HK-2 (cell line): ENCODE measurements around the gene LCN1.

Experiments used
- DNase-seq: peaks from one replicate; pipeline ENCODE4 v3.0.0-alpha.2; 2018; ENCODE audit not compliant: unreplicated experiment

LCN1 gene

GRCh38 chr9:135520916-135521607 lies at the start of gene LCN1:
LCN1 (plus strand) TSS chr9:135521440; CDS start chr9:135521498, 58 bp downstream.
- DNase-seq = no peak

- no peak for DNase-seq
Observed at GRCh38 chr9:135471791-135472640, 49.2 kb upstream of the LCN1 start.

- DNase-seq = no peak
Observed at GRCh38 chr9:135473972-135474543, 47.2 kb upstream of the LCN1 start.

- DNase-seq = no peak
Observed at GRCh38 chr9:135474915-135475314, 46.3 kb upstream of the LCN1 start.

GRCh38 chr9:135476561-135477355 lies 44.5 kb upstream of the LCN1 start:
- no peak for DNase-seq

GRCh38 chr9:135478191-135478590 lies 43.0 kb upstream of the LCN1 start:
- DNase-seq = no peak

- no peak for DNase-seq
Observed at GRCh38 chr9:135478829-135479468, 42.3 kb upstream of the LCN1 start.

- DNase-seq = no peak
Observed at GRCh38 chr9:135479469-135480052, 41.7 kb upstream of the LCN1 start, which contains the start of gene PPP1R26. PPP1R26 (plus strand) TSS chr9:135479782; CDS start chr9:135484511, 4,729 bp downstream.

- peak; percentile 55 for DNase-seq
Observed at GRCh38 chr9:135480071-135480939, 40.9 kb upstream of the LCN1 start.

- DNase-seq = no peak
Observed at GRCh38 chr9:135480940-135481310, 40.3 kb upstream of the LCN1 start.

GRCh38 chr9:135482015-135482754 lies 39.1 kb upstream of the LCN1 start:
- DNase-seq = no peak

GRCh38 chr9:135484460-135485277 lies 36.6 kb upstream of the LCN1 start:
- DNase-seq = no peak

- no peak for DNase-seq
Observed at GRCh38 chr9:135485385-135485784, 35.9 kb upstream of the LCN1 start.

- DNase-seq = no peak
Observed at GRCh38 chr9:135485832-135486231, 35.4 kb upstream of the LCN1 start.

- DNase-seq = no peak
Observed at GRCh38 chr9:135486267-135487065, 34.8 kb upstream of the LCN1 start.

- no peak for DNase-seq
Observed at GRCh38 chr9:135487281-135488012, 33.8 kb upstream of the LCN1 start.

GRCh38 chr9:135488013-135488330 lies 33.3 kb upstream of the LCN1 start:
- DNase-seq = no peak
